GM19397 (cell line): ENCODE data around the gene TMEM134.
"Not testable (repeated sequence)": the region's sequence is repeated elsewhere in the genome, so short reads cannot be mapped to it uniquely, and the experiment has no call there.

Experiments used
- ATAC-seq: cut with Tn5 transposase; IDR thresholded peaks from one replicate; pipeline ENCODE4 v1.9.1; 2021; ENCODE audit warnings: mild to moderate bottlenecking, moderate library complexity; ENCODE audit not compliant: unreplicated experiment

The TMEM134 gene

GRCh38 chr11:67486481-67487195 is 17.6 kb upstream of the TMEM134 start:
- no peak for ATAC-seq

GRCh38 chr11:67485873-67486361 is 16.9 kb upstream of the TMEM134 start:
- not testable (repeated sequence) for ATAC-seq

- ATAC-seq: no peak
Measured at GRCh38 chr11:67484847-67485311, 15.8 kb upstream of the TMEM134 start.

GRCh38 chr11:67483831-67484665 is 15.0 kb upstream of the TMEM134 start:
- no peak for ATAC-seq

GRCh38 chr11:67482827-67483798 is 14.1 kb upstream of the TMEM134 start, which contains the start of gene AIP:
AIP (plus strand) TSS chr11:67483026; CDS start chr11:67483159, 133 bp downstream.
- peak; percentile 70 for ATAC-seq

- ATAC-seq: no peak
Measured at GRCh38 chr11:67482275-67482826, 13.3 kb upstream of the TMEM134 start.

- ATAC-seq: not testable (repeated sequence)
Measured at GRCh38 chr11:67477344-67478050, 8.4 kb upstream of the TMEM134 start.

GRCh38 chr11:67476692-67477091 is 7.6 kb upstream of the TMEM134 start:
- ATAC-seq: not testable (repeated sequence)

GRCh38 chr11:67472882-67473281 is 3.8 kb upstream of the TMEM134 start:
- ATAC-seq: no peak

- ATAC-seq: no peak
Measured at GRCh38 chr11:67470337-67471002, 1.4 kb upstream of the TMEM134 start.

- no peak for ATAC-seq
Measured at GRCh38 chr11:67469508-67469811, 409 bp upstream of the TMEM134 start.

GRCh38 chr11:67468456-67468758 is 644 bp downstream of the TMEM134 start:
- no peak for ATAC-seq

GRCh38 chr11:67468056-67468455 is 995 bp downstream of the TMEM134 start:
- no peak for ATAC-seq

GRCh38 chr11:67466962-67467771 is 1.9 kb downstream of the TMEM134 start:
- no peak for ATAC-seq

- no peak for ATAC-seq
Measured at GRCh38 chr11:67466367-67466766, 2.7 kb downstream of the TMEM134 start.

- not testable (repeated sequence) for ATAC-seq
Measured at GRCh38 chr11:67465530-67465929, 3.5 kb downstream of the TMEM134 start.

GRCh38 chr11:67465189-67465510 is 3.9 kb downstream of the TMEM134 start:
- no peak for ATAC-seq

GRCh38 chr11:67464411-67465188 is 4.5 kb downstream of the TMEM134 start:
- ATAC-seq: peak; percentile 47
